Limb (tissue), 2 donors: ENCODE measurements around the gene PAQR4.
"Not testable (repeated sequence)": the region's sequence is repeated elsewhere in the genome, so short reads cannot be mapped to it uniquely, and the experiment has no call there.

Experiments used
- DNase-seq, 2 donors: peaks; one replicate each; pipeline ENCODE4 v3.0.0-alpha.2; 2016; ENCODE audit errors: extremely low spot score in 2 of 2

The PAQR4 gene

DNA sequence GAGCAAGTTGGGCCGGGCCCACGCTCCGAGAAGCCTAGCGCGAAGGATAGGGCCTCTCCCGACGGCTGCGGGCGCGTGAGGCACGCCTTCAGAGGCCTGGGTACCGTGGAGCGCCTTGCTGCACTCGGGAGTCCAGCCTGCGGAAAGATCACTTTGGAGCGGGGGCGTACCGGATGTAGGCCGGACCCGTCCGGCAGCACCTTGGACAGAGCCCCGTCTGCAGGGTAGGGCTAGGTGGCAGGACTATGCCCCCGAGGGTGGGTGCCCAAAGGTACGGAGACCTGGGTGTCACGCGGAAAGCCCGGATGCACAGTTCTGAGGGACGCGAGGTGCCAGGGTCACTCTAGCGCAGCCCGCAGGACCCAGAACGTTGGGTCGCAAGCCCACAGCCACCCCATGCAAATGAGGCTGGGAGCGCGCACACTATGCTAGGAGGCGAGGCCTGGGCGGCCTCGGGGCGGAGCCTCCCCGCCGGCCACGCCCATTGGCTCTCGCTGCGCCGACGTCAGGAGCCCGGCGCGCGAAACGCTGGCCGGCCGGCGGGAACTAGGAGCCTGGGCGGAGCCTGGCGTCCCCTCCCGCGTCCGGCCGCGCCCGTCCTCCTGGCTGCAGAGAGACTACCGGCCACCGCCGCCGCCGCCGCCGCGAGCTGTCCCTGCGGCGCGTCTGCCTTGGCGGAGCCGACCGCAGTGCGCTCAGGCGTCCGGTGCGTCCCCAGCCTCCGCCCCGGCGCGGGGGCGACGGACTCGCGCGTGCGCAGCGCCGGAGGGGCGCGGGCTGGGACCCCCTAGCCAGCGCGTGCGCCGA lies at the start of gene PAQR4:
TSS of gene PAQR4 (plus strand) at position 611 of the 807 bp plus-strand sequence. CDS start 327 bp downstream, outside the sequence.
- peak; percentile 87 to 90 for DNase-seq

DNA sequence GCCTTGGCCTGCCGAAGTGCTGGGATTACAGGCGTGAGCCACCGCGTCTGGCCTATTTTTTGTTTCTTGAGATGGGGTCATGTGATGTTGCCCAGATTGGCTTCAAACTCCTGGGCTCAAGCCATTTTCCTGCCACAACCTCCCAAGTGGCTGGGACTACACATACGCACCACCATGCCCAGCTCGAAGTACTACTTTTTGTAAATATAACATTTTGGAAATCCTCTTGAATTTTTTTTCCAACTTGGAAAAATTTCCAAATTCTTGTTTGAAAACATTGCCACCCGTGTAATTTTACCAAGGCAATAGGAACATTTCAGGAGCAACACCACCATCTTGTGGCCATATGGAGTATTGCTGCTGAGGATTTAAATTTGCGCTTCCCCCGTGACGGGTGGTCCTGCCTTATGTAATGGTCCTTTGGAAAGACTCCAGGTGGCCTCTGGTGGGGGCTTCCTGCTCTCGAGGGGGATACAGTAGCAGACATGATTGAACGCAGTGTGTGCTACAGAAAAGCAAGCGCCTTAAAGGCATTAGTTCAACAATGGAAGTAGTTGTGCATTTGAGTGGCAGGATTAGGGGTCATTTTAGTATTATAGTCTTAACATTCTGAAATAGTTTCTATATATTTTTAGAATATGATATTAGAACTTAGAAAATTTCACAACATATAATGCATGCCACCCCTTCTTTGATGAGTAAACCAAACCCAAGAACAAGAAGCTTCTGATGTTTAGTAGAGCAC lies 49.5 kb upstream of the PAQR4 start:
- DNase-seq, result peak; percentile 69 to 80

DNA sequence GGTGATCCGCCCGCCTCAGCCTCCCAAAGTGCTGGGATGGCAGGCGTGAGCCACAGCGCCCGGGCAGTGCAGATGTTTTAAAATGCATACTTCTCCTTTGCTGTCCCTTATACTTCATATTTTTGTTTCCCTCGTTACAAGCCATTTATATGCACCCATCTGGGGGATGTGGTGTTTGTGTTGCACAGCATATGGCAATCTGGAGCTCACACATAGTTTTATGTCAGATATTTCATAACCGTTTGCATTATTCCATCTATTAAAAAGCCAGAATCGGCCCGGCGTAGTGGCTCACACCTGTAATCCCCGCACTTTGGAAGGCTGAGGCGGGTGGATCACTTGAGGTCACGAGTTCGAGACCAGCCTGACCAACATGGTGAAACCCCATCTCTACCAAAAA lies 45.7 kb upstream of the PAQR4 start:
- no peak for DNase-seq

DNA sequence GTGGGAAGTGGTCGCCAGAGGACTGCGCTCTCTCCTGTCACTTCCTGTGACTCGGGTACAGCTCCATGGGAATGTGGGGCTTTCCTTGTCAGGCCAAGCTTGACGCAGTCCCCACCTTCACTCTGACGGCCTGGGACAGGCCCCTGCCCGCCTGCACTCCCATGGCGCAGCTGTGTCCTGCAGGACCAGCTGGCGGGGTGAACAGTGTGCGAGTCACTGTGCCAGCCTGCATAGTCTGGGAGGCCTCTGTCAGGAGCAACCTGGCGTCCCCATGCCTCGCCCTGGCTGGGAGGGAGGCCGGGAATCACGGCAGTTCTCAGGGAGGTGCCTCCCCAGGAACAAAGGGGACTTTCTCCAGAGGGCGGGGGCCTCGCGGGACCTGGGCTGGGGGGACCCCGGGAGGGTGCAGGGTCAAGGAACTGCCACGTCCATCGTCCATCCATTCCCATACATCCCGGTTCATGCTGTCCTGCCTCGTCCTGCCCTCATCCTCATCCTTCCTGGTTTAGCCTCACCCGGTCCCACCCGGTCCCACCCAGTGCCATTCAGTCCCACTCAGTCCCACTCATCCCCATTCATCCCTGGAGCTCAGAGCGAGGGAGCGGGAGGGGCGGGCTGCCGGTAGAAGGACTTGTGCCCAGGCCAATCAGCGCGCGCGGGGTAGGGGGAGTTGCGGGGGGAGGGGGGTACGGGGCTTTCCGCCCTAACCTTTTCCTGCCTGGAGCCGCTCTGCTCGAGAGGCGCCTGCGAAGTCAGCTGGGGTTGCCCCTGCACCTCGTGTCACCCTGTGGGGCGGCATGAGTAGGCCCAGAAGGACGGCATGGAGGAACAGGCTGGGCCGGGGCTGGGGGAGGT lies 44.0 kb upstream of the PAQR4 start:
- DNase-seq, result peak in 1 of 2 donors; percentile 59

DNA sequence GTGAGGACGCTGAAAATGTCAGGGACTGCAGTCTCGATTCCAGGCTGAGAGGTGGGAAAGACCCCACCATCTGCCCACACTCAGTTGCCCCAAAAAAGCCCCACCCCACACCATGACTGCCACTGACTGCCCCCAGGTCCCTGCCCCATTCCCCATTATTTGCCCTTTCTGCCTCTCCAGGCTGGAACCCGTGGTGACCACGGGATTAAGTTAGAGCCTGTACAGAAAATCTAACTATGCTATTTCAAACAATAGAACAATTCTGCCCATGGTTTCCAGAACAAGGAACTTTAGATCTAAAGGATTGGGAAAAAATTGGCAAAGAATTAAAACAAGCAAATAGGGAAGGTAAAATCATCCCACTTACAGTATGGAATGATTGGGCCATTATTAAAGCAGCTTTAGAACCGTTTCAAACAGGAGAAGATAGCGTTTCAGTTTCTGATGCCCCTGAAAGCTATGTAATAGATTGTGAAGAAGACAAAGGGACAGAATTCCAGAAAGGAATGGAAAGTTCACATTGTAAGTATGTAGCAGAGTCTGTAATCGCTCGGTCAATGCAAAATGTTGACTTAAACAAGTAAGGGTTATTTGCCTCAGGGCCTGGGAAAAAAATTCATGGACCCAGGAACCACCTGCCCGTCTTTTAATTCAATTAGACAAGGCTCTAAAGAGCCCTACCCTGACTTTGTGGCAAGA lies 43.0 kb upstream of the PAQR4 start:
- DNase-seq, result peak in 1 of 2 donors; percentile 29

DNA sequence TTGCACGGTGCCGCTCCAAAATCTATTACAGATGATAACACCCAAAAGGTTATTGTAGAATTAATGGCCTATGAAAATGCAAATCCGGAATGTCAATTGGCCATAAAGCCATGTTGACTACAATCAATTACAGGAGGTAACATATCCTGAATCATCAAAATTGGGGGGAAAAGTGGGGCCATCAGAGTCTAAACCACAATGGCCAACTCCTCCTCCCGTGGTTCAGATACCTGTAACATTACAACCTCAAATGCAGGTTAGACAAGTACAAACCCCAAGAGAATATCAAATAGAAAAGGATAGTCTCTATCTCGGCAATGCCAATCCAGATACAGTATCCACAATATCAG lies 42.5 kb upstream of the PAQR4 start:
- no peak for DNase-seq

DNA sequence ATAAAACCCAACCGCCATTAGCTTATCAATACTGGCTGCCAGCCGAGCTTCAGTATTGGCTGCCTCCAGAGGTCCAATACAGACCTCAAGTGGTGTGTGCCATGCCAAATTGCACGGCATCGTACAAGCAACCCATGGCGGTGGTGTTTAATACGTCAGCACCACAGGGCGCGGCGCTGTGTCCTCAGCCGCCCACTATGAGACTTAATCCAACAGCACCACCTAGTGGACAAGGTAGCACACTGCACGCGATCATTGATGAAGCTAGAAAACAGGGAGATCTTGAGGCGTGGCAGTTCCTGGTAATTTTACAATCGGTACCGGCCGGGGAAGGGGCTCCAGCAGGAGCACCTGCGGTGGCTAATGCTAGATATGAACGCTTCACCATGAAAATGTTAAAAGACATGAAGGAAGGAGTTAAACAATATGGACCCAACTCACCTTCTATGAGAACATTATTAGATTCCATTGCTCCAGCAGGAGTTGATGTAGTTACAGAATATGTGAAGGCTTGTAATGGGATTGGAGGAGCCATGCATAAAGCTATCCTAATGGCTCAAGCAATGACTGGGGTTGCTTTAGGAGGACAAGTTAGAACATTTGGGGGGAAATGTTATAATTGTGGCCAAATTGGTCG lies 42.0 kb upstream of the PAQR4 start:
- peak; percentile 83 to 86 for DNase-seq

DNA sequence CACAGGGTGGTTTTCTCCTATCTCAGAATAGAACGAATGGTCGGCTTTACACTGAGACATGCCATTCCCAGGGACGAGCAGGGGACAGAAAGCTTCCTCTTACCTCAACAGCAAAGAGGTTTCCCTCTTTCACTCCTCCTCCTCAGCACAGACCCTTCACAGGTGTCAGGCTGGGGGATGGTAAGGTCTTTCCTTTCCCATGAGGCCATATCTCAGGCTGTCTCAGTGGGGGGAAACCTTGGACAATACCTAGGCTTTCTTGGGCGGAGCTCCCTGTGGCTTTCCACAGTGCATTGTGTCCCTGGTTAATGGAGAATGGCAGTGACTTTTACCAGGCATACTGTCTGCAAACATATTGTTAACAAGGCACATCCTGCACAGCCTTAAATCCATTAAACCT lies 41.0 kb upstream of the PAQR4 start:
- not testable (repeated sequence) for DNase-seq

DNA sequence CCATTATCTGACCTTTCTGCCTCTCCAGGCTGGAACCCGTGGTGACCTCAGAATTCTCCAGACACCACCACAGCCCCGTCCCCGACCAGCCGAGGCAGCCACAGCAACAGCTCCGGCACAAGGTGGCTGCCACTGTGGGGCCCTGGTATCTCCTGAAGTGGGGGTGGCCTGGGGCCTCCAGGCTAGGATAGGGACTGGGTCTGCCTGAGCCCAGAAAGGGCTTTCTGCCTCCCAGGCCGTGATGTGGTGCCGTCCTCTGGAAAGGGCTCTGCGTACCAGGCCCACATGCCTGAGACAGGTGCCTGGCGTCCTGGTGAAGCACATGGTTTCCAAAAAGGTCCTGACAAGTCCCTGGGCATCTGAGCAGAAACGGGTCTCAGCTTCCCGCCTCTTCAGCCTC lies 40.4 kb upstream of the PAQR4 start:
- DNase-seq, result no peak

DNA sequence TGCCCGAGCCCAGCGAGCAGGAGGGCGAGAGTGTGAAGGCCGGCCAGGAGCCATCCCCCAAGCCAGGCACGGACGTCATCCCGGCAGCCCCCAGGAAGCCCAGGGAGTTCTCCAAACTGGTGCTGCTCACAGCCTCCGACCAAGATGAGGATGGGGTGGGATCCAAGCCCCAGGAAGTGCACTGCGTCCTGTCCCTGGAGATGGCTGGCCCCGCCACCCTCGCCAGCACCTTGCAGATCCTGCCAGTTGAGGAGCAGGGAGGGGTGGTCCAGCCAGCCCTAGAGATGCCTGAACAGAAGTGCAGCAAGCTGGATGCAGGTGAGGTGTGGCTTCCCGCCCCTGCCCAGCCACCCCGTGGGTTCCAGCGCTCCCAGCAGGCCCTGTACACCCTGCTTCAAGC lies 39.5 kb upstream of the PAQR4 start:
- DNase-seq, result no peak

DNA sequence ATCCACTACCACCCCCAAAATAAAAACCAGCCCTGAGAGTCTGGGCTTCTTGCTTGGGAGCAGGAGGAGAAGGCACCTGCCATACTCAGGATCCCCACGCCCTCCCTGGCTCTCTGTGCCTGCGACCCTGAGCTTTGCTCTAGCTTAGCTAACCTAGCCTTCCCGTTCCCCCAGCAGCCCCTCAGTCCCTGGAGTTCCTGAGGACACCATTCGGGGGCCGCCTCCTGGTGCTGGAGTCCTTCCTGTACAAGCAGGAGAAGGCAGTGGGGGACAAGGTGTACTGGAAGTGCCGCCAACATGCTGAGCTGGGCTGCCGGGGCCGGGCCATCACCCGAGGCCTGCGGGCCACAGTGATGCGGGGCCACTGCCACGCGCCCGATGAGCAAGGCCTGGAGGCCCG lies 38.9 kb upstream of the PAQR4 start:
- no peak for DNase-seq

DNA sequence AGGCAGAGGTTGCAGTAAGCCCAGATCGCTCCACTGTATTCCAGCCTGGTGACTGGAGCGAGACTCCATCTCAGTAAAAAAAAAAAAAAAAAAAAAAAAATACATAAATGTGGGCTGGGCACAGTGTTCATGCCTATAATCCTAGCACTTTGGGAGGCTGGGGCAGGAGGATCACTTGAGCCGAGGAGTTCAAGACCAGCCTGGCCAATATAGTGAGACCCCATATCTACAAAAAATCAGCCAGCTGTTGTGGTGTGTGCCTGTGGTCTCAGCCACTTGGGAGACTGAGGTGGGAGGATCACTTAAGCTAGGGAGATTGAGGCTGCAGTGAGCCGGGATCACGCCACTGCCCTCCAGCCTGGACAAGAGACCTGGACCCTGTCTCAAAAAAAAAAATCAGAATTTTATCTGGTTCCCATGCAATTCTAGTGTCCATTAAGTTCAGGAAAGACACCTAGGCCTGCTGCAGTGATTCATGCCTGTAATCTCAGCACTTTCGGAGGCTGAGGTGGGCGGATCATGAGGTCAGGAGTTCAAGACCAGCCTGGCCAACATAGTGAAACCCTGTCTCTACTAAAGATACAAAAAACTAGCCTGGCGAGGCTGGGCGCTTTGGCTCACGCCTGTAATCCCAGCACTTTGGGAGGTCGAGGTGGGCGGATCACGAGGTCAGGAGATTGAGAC lies 37.8 kb upstream of the PAQR4 start:
- DNase-seq, result not testable (repeated sequence)

DNA sequence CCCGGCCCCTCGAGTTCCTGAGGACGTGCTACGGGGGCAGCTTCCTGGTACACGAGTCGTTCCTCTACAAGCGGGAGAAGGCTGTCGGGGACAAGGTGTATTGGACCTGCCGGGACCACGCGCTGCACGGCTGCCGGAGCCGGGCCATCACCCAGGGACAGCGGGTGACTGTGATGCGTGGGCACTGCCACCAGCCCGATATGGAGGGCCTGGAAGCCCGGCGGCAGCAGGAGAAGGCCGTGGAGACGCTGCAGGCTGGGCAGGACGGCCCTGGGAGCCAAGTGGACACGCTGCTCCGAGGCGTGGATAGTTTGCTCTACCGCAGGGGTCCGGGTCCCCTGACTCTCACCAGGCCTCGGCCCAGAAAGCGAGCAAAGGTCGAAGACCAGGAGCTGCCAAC lies 36.0 kb upstream of the PAQR4 start:
- DNase-seq, result no peak

DNA sequence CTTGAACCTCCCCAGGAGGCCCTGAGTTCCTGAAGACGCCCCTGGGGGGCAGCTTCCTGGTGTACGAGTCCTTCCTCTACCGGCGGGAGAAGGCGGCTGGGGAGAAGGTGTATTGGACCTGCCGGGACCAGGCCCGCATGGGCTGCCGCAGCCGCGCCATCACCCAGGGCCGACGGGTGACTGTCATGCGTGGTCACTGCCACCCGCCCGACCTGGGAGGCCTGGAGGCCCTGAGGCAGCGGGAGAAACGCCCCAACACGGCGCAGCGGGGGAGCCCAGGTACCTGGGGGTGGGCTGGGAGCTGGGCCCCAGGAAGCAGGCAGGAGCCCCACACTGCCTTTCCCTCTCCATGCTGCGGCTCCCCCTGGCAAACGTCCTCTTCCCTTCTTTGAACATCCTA lies 35.4 kb upstream of the PAQR4 start:
- no peak for DNase-seq

DNA sequence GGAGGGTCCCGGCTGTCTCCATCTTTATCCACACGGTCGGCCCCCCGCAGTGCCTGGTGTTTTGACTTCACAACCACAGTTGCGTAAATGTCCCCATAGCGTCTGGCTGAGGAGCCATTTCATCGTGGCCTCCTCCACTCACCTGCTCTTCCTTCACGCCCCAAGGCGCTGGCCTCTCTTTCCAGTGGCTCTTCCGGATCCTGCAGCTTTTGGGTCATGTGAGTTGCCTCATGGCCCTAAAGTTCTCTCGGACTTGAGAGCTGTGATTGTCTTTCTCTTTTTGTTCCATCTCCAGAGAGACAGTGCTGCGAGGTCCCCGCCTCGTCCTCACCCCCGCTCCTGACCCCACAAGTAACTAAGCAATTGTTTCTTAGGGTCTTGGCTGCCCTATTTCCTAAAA lies 34.7 kb upstream of the PAQR4 start:
- no peak for DNase-seq

DNA sequence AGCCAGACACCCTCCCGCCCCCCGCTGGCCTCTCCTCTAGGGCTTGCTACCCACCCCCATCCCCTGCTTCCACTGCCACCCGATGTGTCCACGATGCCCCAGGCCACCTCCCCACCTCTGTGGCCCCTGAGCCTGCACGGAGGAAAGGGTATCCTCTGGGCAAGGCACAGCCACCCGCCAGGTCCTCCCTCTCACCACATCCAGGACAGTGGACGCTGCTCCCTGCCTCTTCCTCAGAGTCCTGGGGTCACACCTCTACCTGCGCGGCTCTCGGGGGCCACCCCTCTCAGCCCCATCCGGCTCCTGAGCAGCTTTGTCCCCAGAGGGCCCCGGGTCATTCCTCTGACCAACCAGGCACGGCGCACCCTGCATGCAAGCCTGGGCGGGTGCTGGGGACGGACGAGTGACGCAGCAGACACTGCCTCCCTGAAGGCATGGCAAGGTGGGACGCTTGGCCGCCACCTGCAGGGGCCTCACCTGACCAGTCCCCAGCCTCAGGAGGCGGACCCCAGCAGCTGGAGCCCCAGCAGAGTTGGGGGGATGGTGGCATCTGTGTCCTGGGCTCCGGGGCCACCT lies 32.6 kb upstream of the PAQR4 start:
- no peak for DNase-seq

DNA sequence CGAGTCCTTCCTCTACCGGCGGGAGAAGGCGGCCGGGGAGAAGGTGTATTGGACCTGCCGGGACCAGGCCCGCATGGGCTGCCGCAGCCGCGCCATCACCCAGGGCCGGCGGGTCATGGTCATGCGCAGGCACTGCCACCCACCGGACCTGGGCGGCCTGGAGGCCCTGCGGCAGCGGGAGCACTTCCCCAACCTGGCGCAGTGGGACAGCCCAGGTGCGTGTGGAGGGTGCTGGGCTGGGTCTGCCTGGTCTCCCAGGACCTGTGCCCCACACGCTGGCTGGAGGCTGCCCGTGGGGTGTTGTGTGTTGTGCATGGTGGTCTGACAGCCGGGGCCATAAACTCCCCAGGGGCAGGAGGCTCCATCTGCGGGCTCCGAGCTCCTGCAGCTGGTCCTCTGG lies 32.0 kb upstream of the PAQR4 start:
- no peak for DNase-seq

DNA sequence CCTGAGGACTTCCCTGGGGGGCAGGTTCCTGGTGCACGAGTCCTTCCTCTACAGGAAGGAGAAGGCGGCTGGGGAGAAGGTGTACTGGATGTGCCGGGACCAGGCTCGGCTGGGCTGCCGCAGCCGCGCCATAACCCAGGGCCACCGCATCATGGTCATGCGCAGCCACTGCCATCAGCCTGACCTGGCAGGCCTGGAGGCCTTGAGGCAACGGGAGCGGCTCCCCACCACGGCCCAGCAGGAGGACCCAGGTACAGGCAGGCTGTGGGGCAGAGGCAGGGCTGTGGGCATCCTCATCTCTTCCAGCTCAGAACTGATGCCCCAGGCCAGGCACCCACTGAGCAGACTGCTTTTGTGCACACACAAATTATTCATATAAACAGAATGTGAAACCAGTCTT lies 30.9 kb upstream of the PAQR4 start:
- DNase-seq, result no peak

DNA sequence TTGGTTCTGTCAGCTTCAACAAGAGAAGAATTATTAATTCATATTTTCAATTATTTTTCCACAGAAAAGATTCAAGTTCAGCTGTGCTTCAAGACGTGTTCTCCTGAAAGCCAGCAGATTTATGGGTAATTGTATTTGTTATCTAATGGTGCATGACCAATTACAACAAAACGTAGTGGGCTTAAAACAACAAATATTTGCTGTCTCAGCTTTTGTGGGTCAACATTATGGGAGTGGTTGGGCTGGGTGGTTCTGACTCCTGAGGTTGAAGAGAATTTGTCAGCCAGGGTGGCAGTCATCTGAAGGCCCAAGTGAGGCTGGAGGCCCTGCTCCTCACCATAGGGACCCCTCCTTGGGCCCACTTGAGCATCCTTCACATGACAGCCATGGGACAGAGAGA lies 29.2 kb upstream of the PAQR4 start:
- no peak for DNase-seq

DNA sequence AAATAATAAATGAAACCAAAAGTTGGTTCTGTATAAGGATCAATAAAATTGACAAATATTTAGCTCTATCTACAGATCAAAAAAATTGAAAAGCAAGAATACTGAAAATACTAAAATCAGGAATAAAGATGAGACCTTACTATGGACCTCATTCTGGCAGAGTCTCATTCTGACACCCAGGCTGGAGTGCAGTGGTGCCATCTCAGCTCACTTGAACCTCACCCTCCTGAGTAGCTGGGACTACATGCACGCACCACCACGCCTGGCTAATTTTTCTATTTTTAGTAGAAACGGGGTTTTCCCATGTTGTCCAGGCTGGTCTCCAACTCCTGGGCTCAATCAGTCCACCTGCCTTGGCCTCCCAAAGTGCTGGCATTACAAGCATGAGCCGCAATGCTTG lies 27.1 kb upstream of the PAQR4 start:
- DNase-seq, result no peak
